ENCODE data around the gene CLPSL2. TPM values are rescaled to one million over a fixed set of nuclear protein-coding genes. Genes with fewer than 3 reads are reported as not detected.

The CLPSL2 gene
- polyA plus RNA-seq, 3 donors from 2014 or later, result not detected

DNA sequence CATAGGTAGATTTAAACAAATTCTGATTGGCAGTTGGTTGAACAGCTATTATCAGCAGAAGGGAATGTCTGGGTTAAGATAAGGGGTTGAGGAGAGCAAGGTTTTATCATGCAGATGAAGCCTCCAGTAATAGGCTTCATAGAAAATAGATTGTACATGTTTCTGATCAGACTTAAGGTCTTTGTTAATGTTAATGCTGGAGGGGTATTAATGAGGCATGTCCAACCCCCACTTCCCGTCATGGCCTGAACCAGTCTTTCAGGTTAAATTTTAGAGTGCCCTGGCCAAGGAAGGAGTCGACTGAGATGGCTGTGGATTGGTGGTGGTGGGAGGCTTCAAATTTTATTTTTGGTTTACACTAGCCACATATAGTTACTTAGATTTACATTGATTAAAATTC is 7.8 kb downstream of the CLPSL2 start:
- no peaks in the 10 kb centered on the region for H3K36me3 Mint-ChIP-seq
- H3K27me3 Mint-ChIP-seq (ENCODE audit: low read depth in 3 of 3), result peaks cover 7 to 29% (median 10%) of the 10 kb centered on the region in 3 donors
- no peaks in the 10 kb centered on the region for H3K4me1 Mint-ChIP-seq
- DNase-seq, result no peak
- H3K4me3 Mint-ChIP-seq, result no peak overlapping the region
- no peak overlapping the region for H3K27ac Mint-ChIP-seq
- H3K9me3 Mint-ChIP-seq, result no peaks in the 10 kb centered on the region

DNA sequence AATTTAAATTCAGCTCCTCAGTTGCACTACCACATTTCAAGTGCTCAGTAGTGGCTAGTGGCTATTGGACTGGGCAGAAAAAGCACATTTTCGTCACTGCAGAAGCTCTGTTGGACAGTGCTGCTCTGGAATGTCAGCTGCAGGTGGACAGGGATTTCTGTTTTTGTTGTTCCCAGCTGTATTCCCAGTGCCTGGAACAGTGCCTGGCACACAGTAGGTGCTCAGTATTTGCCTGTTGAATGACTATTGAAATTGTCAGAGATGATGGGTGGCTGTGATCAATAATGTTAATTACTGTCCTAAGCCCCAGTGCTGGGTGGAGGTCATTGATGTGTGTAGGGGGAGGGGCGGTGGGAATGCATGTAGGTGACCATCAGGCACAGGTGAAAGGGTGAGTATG is 9.9 kb downstream of the CLPSL2 start:
- no peak overlapping the region for H3K4me3 Mint-ChIP-seq
- peaks cover 7 to 38% (median 8%) of the 10 kb centered on the region in 3 donors for H3K27me3 Mint-ChIP-seq (ENCODE audit: low read depth in 3 of 3)
- no peaks in the 10 kb centered on the region for H3K4me1 Mint-ChIP-seq
- no peak for DNase-seq
- no peaks in the 10 kb centered on the region for H3K36me3 Mint-ChIP-seq
- no peaks in the 10 kb centered on the region for H3K9me3 Mint-ChIP-seq
- H3K27ac Mint-ChIP-seq, result no peak overlapping the region

DNA sequence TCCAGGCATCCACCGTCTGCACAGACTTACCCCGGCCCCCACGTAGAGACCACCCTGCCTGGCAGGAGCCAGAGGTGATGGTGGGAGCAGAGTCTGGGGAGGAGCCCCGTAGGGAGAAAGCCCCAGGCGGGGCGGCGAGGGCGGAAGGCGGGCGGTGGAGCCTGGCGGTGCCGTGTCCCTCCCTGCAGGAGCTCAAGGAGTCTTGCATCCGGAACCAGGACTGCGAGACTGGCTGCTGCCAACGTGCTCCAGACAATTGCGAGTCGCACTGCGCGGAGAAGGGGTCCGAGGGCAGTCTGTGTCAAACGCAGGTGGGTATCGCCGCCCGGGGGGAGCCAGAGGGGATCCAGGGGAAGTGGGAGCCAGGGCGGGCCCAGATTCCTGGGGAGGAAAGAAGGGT is 10.4 kb downstream of the CLPSL2 start:
- H3K27ac Mint-ChIP-seq, result no peak overlapping the region
- no peaks in the 10 kb centered on the region for H3K4me1 Mint-ChIP-seq
- no peaks in the 10 kb centered on the region for H3K9me3 Mint-ChIP-seq
- no peak for DNase-seq
- no peaks in the 10 kb centered on the region for H3K36me3 Mint-ChIP-seq
- H3K4me3 Mint-ChIP-seq, result no peak overlapping the region
- H3K27me3 Mint-ChIP-seq (ENCODE audit: low read depth in 3 of 3), result peaks cover 3 to 38% (median 8%) of the 10 kb centered on the region in 3 donors

DNA sequence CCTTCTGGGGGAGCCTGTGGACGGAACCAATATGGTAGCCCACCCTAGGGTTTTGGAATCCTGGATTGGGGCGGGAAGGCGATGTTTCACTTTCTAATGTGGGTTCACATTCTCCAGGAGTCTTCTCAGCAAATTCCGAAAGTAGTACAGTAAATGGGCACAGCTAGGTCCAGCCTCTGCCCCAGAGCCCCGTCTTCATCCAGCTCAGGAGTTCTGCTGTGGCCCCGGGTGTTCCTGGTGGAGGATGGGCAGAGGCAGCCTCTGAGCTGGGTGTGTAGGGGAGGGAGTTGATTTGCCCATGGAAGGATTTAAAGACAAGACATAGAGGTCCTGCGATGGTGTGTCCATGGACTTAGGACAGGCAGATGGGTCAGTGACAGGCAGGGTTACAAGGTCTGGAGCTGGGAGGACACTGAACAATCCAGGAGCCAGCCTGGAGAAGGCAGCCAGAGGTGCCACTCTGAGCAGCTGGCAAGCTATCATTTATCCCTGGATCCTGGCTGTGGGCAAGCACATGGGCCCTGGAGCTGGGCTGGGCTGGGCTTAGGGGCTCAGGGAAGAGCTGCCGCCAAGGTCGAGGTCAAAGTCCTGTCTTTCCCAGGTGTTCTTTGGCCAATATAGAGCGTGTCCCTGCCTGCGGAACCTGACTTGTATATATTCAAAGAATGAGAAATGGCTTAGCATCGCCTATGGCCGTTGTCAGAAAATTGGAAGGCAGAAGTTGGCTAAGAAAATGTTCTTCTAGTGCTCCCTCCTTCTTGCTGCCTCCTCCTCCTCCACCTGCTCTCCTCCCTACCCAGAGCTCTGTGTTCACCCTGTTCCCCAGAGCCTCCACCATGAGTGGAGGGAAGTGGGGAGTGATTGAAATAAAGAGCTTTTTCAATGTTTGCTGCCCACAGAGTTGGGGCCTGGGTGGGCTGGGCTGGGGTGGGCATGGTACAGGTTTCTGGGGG is 11.1 kb downstream of the CLPSL2 start:
- Mint-ChIP-seq H3K27me3 (ENCODE audit: low read depth in 3 of 3) (peaks cover 3 to 35% (median 4%) of the 10 kb centered on the region in 3 donors), H3K27ac (no peak overlapping the region), H3K36me3 (no peaks in the 10 kb centered on the region), H3K4me1 (no peaks in the 10 kb centered on the region), H3K9me3 (no peaks in the 10 kb centered on the region), H3K4me3 (no peak overlapping the region)
- no peak for DNase-seq

DNA sequence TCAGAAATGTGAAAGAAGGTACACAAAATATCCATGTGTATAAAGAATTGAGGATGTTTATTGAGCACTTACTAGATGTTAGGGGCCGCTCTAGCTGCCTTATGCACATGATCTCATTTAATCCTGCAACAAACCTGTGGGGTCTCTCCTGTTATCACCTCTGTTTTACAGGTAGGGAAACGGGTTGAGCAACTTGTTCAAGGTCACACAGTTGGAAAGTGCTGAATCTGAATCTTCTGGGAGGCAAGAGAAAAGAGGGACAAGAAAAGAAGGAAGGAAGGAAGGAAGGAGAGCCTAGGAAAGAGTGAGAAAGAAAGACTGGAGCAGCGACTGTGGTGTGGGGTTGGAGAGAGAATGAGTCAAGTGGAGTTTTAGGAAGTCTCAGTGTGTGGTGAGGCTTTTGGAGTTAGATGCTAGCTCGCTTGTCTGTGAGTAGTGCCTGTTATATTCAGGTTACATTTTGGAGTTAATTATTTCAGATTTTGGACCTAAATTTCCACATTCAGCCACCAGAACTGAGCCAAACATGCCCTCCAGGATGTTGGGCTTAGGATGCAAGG is 12.1 kb downstream of the CLPSL2 start:
- Mint-ChIP-seq H3K9me3 (no peaks in the 10 kb centered on the region), H3K4me3 (no peak overlapping the region), H3K4me1 (no peaks in the 10 kb centered on the region), H3K27me3 (ENCODE audit: low read depth in 3 of 3) (peaks cover 3 to 32% (median 4%) of the 10 kb centered on the region in 3 donors), H3K36me3 (no peaks in the 10 kb centered on the region), H3K27ac (no peak overlapping the region)
- DNase-seq, result no peak

DNA sequence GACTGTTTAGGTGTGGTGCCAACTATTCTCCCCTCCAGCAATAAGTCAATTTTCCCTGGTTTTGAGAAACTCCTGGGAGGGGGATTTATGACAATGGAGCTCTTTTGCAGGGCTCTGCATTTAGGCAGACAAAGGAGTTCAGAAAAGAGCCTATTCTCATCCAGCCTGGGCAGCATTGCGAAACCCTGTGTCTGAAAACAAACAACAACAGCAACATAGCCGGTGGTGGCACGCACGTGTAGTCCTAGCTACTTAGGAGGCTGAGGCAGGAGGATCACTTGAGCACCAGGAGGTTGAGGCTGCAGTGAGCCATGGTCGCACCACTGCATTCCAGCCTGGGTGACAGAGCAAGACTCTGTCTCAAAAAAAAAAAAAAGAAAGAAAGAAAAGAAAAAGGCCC is 14.3 kb downstream of the CLPSL2 start:
- Mint-ChIP-seq H3K36me3 (no peaks in the 10 kb centered on the region), H3K4me1 (no peaks in the 10 kb centered on the region), H3K4me3 (no peak overlapping the region), H3K27ac (no peak overlapping the region), H3K27me3 (ENCODE audit: low read depth in 3 of 3) (peaks cover 2 to 27% (median 4%) of the 10 kb centered on the region in 3 donors), H3K9me3 (peaks cover 0 to 2% (median 0%) of the 10 kb centered on the region in 6 donors)
- no peak for DNase-seq

DNA sequence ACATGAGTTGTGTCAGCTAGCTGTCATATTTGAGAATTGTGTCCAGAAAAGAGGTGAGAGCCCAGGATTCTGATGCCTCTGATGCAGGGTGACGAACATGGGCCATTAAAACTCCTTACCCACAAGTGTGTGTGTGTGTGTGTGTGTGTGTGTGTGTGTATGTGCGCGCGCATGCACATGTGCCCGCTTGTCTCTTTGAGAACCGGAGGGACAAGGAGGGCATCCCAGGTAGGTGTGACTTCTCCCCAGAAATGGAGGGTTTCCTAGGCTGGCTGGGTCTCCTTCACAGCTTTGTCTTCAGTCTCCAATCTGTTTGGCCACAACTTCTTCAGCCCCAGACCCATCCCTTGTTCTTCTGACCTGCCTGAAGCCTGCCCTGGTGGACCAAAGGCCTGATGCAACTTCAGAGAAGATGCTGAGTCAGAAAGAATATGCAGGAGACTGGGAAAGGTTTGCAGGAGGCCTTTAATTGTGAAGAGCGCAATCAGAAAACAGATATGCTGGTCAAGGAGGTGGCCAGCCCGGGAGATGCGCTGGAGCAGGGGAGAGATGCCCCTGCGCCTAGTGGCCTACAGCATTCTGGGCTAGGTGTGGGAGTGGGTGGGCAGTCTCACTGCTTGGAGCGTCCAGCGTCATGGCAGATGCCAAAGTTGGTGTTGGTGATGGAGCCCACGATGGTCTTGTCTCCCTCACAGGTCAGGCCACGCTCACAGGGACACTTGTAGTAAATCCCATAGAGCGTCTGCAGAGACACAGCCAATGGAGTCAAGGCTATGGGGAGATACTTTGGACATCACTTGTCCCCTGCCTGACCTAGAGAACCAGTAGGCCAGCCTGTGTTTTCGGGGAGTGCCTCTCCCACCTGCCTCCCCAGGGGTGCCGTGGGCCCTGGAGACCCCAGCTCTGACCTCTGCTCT is 18.4 kb downstream of the CLPSL2 start:
- H3K27ac Mint-ChIP-seq, result no peak overlapping the region
- no peaks in the 10 kb centered on the region for H3K36me3 Mint-ChIP-seq
- no peak for DNase-seq
- H3K4me3 Mint-ChIP-seq, result no peak overlapping the region
- H3K4me1 Mint-ChIP-seq, result no peaks in the 10 kb centered on the region
- H3K9me3 Mint-ChIP-seq, result peaks cover 0 to 2% (median 0%) of the 10 kb centered on the region in 6 donors
- peaks cover 3 to 14% (median 5%) of the 10 kb centered on the region in 3 donors for H3K27me3 Mint-ChIP-seq (ENCODE audit: low read depth in 3 of 3)

DNA sequence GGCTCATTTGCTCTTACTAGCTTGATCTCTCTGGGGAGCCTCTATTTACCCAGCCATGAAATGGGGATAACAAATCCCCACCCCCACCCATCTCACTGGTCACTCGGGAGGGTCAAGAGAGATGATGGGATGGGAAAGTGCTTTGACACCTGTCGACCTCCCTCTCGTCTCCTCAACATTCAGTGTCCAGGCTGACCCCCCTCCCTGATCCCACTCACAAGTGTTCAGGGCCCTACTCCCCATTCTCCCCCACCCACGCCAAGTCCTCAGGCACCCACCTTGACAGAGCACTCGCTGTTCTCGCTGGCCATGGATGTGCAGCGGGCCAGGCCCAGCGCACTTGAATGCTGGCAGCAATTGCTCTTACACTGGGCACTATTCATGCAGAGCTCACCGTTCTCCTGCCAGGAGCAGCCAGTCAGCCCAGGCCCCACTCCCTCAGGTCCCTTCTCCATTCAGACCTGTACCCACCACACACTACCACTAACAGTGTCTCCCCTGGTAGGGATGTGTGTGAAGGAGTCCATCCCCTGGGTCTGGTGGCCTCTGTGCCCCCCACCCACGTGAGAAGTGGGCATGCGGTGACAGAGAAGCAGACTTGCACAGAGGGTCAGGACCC is 19.2 kb downstream of the CLPSL2 start:
- Mint-ChIP-seq H3K9me3 (peaks cover 0 to 2% (median 0%) of the 10 kb centered on the region in 6 donors), H3K4me3 (no peak overlapping the region), H3K27me3 (ENCODE audit: low read depth in 3 of 3) (peaks cover 6 to 16% (median 7%) of the 10 kb centered on the region in 3 donors), H3K4me1 (no peaks in the 10 kb centered on the region), H3K27ac (peak overlapping the region in 1 of 6 donors; percentile 30), H3K36me3 (no peaks in the 10 kb centered on the region)
- no peak for DNase-seq

DNA sequence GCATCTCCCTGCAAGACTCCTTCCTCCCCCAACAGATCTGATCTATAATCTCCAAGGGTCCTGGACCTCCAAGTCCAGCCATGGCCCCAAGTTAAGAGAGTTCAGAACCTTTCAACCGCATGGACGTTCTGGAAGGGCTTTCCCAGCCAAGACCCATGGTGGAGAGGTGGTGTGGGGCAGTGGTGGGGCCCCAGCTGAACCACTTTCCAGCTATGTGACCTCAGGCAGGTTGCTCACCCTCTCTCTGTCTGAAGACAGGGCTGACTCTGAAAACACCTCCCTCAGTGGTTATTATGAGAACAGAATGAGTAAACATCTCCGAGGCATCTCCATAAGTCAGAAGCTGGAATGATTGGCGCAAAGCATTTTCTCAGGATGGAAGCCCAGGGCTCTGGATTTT is 19.8 kb downstream of the CLPSL2 start:
- H3K4me1 Mint-ChIP-seq, result no peaks in the 10 kb centered on the region
- no peak overlapping the region for H3K4me3 Mint-ChIP-seq
- H3K27ac Mint-ChIP-seq, result no peak overlapping the region
- H3K27me3 Mint-ChIP-seq (ENCODE audit: low read depth in 3 of 3), result peaks cover 7 to 9% (median 7%) of the 10 kb centered on the region in 3 donors
- no peak for DNase-seq
- H3K9me3 Mint-ChIP-seq, result peaks cover 0 to 2% (median 0%) of the 10 kb centered on the region in 6 donors
- H3K36me3 Mint-ChIP-seq, result no peaks in the 10 kb centered on the region

DNA sequence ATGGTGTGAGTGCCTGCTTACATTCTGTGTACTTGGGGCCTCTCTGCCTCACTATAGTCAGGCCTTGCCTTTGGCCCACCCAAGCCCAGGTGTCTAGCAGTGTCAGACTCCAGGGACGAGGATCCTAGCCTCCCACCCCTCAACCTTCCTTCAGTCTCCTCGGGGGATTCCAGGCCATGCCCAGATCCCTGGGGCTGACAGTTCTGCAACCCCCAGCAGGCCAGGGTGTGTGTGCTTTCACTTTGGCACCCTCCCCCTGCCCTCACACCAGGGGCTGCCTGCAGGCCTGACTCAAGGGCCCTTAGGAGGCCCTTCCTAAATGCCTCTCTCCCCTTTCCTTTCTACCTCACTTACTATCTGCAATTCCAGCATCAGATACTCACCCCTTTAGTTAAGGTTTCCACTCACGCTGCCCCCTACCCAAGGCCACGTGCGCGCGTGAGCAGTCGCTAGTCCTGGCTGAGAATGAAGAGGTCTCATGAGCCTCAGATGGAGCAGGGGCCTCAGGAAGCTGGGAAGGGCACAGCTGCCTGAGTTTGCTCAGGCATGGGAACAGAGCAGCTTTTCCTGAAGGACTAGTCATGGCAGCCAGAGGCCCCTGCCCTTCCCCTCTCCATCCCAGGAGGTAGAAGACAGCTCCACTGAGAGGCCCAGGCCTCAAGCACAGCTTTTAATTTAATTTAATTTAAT is 21.6 kb downstream of the CLPSL2 start:
- DNase-seq, result no peak

DNA sequence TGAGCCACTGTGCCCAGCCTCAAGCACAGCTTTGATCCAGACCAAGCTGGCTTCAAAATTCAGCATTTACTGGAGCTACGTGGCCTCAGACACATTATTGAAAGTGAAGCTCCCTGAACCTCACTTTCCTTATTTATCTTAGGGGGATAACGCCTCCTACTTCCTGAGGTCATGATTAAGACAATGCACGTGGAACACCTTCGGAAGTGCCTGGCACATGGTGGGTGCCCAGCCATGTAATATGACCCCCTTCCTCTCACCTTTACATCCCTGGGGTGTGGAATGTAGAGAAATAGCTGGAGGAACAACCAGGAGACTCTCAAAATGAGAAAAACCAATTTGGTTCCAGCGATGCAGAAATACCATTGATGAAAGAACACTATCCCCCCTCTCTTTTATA is 22.3 kb downstream of the CLPSL2 start:
- Mint-ChIP-seq H3K27ac (no peak overlapping the region), H3K4me3 (no peak overlapping the region)

More for the DNA sequence above, 21.6 kb downstream of the CLPSL2 start:
- Mint-ChIP-seq H3K4me1 (no peaks in the 10 kb centered on the region), H3K27ac (no peak overlapping the region), H3K27me3 (ENCODE audit: low read depth in 3 of 3) (peaks cover 7 to 9% (median 7%) of the 10 kb centered on the region in 3 donors), H3K36me3 (no peaks in the 10 kb centered on the region), H3K9me3 (peaks cover 0 to 2% (median 0%) of the 10 kb centered on the region in 6 donors), H3K4me3 (no peak overlapping the region)

DNA sequence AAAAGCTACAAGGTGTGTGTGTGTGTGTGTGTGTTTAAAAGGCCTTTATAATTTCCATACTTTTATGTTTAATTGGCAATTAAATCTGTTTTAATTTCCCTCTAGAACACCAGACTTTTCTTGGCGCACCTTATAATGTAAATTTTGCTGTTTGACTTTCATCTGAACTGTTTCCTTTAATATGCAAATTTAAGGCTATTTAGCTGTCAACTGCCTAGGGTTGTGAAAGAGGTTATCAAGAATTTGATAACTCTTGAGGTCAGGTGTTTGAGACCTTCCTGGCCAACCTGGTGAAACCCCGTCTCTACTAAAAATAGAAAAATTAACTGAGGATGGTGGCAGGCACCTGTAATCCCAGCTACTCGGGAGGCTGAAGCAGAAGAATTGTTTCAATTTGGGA is 24.8 kb downstream of the CLPSL2 start:
- Mint-ChIP-seq H3K27me3 (ENCODE audit: low read depth in 3 of 3) (peaks cover 9 to 13% (median 10%) of the 10 kb centered on the region in 3 donors), H3K27ac (no peak overlapping the region), H3K36me3 (no peaks in the 10 kb centered on the region), H3K4me3 (no peak overlapping the region), H3K9me3 (no peaks in the 10 kb centered on the region), H3K4me1 (peaks cover 6 to 7% of the 10 kb centered on the region in 2 donors)
- DNase-seq, result no peak

More for the DNA sequence above, 22.3 kb downstream of the CLPSL2 start:
- Mint-ChIP-seq H3K27me3 (ENCODE audit: low read depth in 3 of 3) (peaks cover 7 to 9% (median 7%) of the 10 kb centered on the region in 3 donors), H3K4me1 (no peaks in the 10 kb centered on the region), H3K36me3 (no peaks in the 10 kb centered on the region), H3K9me3 (peaks cover 0 to 2% (median 0%) of the 10 kb centered on the region in 6 donors)
- DNase-seq, result no peak
